ENCODE measurements around the gene GALNT8. TPM values are rescaled to one million over a fixed set of nuclear protein-coding genes. Genes with fewer than 3 reads are reported as not detected.

The GALNT8 gene, protein sequence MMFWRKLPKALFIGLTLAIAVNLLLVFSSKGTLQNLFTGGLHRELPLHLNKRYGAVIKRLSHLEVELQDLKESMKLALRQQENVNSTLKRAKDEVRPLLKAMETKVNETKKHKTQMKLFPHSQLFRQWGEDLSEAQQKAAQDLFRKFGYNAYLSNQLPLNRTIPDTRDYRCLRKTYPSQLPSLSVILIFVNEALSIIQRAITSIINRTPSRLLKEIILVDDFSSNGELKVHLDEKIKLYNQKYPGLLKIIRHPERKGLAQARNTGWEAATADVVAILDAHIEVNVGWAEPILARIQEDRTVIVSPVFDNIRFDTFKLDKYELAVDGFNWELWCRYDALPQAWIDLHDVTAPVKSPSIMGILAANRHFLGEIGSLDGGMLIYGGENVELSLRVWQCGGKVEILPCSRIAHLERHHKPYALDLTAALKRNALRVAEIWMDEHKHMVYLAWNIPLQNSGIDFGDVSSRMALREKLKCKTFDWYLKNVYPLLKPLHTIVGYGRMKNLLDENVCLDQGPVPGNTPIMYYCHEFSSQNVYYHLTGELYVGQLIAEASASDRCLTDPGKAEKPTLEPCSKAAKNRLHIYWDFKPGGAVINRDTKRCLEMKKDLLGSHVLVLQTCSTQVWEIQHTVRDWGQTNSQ
- total RNA-seq: not detected in 2 replicates

- H3K27ac ChIP-seq (ENCODE audit: low read depth, low read length): no peak within 1 kb of the TSS
- no peaks in the 10 kb centered on the region for H3K27me3 ChIP-seq (ENCODE audit: insufficient read depth, low read length)
These were observed at the start of gene GALNT8 for GRCh38 chr12:4719821-4720636. Gene GALNT8, plus strand, starts transcription at chr12:4720400. Its CDS starts 278 bp downstream, at chr12:4720678.

GRCh38 chr12:4679711-4680110, 40.5 kb upstream of the GALNT8 start:
- Histone ChIP-seq H3K79me2 (ENCODE audit: insufficient read depth, low read length) (no peaks in the 10 kb centered on the region), H3K4me3 (ENCODE audit: insufficient read depth, low read length) (no peak overlapping the region), H3K27ac (ENCODE audit: low read depth, low read length) (no peak overlapping the region), H3K36me3 (ENCODE audit: insufficient read depth, low read length) (peaks cover 10% of the 10 kb centered on the region), H3K9me3 (ENCODE audit: low read depth, low read length) (no peaks in the 10 kb centered on the region), H2AFZ (ENCODE audit: low read length) (no peak overlapping the region), H3K4me1 (ENCODE audit: insufficient read depth, low read length) (no peaks in the 10 kb centered on the region), H4K20me1 (ENCODE audit: insufficient read depth, low read length) (no peaks in the 10 kb centered on the region), H3K27me3 (ENCODE audit: insufficient read depth, low read length) (no peaks in the 10 kb centered on the region), H3K4me2 (ENCODE audit: insufficient read depth, low read length) (no peak overlapping the region)
- DNase-seq (ENCODE audit: insufficient read length, low spot score, missing footprints): no peak
- no peak for TF ChIP-seq CTCF (IDR thresholded peaks at IDR 0.05; ENCODE audit: extremely low read depth, low read depth, low read length)

More at GRCh38 chr12:4719821-4720636, at the start of gene GALNT8:
- H3K9me3 ChIP-seq (ENCODE audit: low read depth, low read length): no peaks in the 10 kb centered on the region
- no peaks in the 10 kb centered on the region for H4K20me1 ChIP-seq (ENCODE audit: insufficient read depth, low read length)
- H2AFZ ChIP-seq (ENCODE audit: low read length): no peak within 1 kb of the TSS
- H3K4me2 ChIP-seq (ENCODE audit: insufficient read depth, low read length): no peak within 1 kb of the TSS
- no peak within 1 kb of the TSS for H3K4me3 ChIP-seq (ENCODE audit: insufficient read depth, low read length)
- TF ChIP-seq CTCF (IDR thresholded peaks at IDR 0.05; ENCODE audit: extremely low read depth, low read depth, low read length): no peak
- no peak for DNase-seq (ENCODE audit: insufficient read length, low spot score, missing footprints)
- no peaks in the 10 kb centered on the region for H3K79me2 ChIP-seq (ENCODE audit: insufficient read depth, low read length)
- H3K4me1 ChIP-seq (ENCODE audit: insufficient read depth, low read length): no peaks in the 10 kb centered on the region
- no peaks in the 10 kb centered on the region for H3K36me3 ChIP-seq (ENCODE audit: insufficient read depth, low read length)

DNA sequence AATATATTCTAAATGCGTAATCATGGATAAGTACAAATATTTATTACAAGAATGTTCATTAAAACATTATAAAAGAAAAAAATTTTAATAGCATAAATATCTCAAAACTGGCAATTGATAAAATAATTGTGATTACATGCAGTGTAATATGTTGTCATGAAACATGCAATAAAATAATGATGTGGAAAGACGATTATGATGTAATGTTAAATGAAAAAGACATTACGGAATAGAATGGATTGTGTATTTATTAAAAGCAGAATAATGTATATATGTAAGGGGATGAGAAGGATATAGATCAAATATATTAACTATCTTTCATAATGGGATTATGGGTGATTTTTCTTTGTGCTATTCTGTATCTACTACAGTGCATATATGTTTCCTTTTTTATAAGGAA, 38.5 kb upstream of the GALNT8 start:
- no peaks in the 10 kb centered on the region for H3K27me3 ChIP-seq (ENCODE audit: insufficient read depth, low read length)
- H3K79me2 ChIP-seq (ENCODE audit: insufficient read depth, low read length): no peaks in the 10 kb centered on the region
- no peak overlapping the region for H3K4me2 ChIP-seq (ENCODE audit: insufficient read depth, low read length)
- no peak overlapping the region for H3K4me3 ChIP-seq (ENCODE audit: insufficient read depth, low read length)
- peaks cover 16% of the 10 kb centered on the region for H3K36me3 ChIP-seq (ENCODE audit: insufficient read depth, low read length)
- H3K9me3 ChIP-seq (ENCODE audit: low read depth, low read length): no peaks in the 10 kb centered on the region
- no peaks in the 10 kb centered on the region for H3K4me1 ChIP-seq (ENCODE audit: insufficient read depth, low read length)
- TF ChIP-seq CTCF (IDR thresholded peaks at IDR 0.05; ENCODE audit: extremely low read depth, low read depth, low read length): no peak
- no peaks in the 10 kb centered on the region for H4K20me1 ChIP-seq (ENCODE audit: insufficient read depth, low read length)
- no peak for DNase-seq (ENCODE audit: insufficient read length, low spot score, missing footprints)
- no peak overlapping the region for H2AFZ ChIP-seq (ENCODE audit: low read length)
- no peak overlapping the region for H3K27ac ChIP-seq (ENCODE audit: low read depth, low read length)

Measured in osteoblast (primary cell).